Urinary bladder (tissue), 4 donors: ENCODE measurements around the gene STK4. TPM values are rescaled to one million over a fixed set of nuclear protein-coding genes. Genes with fewer than 3 reads are reported as not detected.

ENCODE experiments used
- DNase-seq: peaks from one replicate; pipeline ENCODE4 v3.0.0-alpha.2; 2015; ENCODE audit errors: extremely low spot score
- H3K27ac ChIP-seq: one replicate; pipeline ENCODE4 v1.5.1; 2013; ENCODE audit warnings: low read depth, mild to moderate bottlenecking, moderate library complexity
- H3K36me3 ChIP-seq: one replicate; pipeline ENCODE4 v1.6.1; 2013; ENCODE audit warnings: mild to moderate bottlenecking, moderate library complexity; ENCODE audit not compliant: insufficient read depth
- H3K4me1 ChIP-seq: one replicate; pipeline ENCODE4 v1.6.1; 2013; ENCODE audit warnings: mild to moderate bottlenecking, moderate library complexity; ENCODE audit not compliant: insufficient read depth
- H3K4me3 ChIP-seq: one replicate; pipeline ENCODE4 v1.5.1; 2013; ENCODE audit warnings: low read depth, low read length
- WGBS: extraction: QIAGEN DNeasy Blood & Tissue Kit; methylation state at CpG from one replicate; pipeline ENCODE4 v1.1.7; 2013; 5-methylcytosine and 5-hydroxymethylcytosine counted together
- polyA plus RNA-seq: library from polyadenylated mRNA; stranded (reverse); fragments of 200-250 nt; gene quantifications from one replicate; pipeline ENCODE4 v1.2.3, GENCODE V29; 2013
- total RNA-seq: library from RNA; depleted of rRNA; stranded (reverse); fragments of >200 nt; gene quantifications from one replicate; pipeline ENCODE4 v1.2.3, GENCODE V29; 2014
- donor health status: healthy with polysubstance abuse.
- donor health status: healthy.

Gene STK4
- total and polyA plus RNA-seq, 2 donors = 11.6 to 37.5 TPM

- under 1% methylated on average over 60 of the region's 60 CpGs for WGBS
- Histone ChIP-seq H3K36me3 (no peaks in the 10 kb centered on the region), H3K4me1 (no peaks in the 10 kb centered on the region), H3K4me3 (peak within 1 kb of the TSS; percentile 91), H3K27ac (peak within 1 kb of the TSS; percentile 52)
- peak; percentile 83 for DNase-seq
Measured at GRCh38 chr20:44960103-44960852, 6.0 kb upstream of the STK4 start, which contains the start of gene TOMM34. TSS of gene TOMM34 (minus strand) at chr20:44960397. CDS start at chr20:44960333, 64 bp downstream.

DNA sequence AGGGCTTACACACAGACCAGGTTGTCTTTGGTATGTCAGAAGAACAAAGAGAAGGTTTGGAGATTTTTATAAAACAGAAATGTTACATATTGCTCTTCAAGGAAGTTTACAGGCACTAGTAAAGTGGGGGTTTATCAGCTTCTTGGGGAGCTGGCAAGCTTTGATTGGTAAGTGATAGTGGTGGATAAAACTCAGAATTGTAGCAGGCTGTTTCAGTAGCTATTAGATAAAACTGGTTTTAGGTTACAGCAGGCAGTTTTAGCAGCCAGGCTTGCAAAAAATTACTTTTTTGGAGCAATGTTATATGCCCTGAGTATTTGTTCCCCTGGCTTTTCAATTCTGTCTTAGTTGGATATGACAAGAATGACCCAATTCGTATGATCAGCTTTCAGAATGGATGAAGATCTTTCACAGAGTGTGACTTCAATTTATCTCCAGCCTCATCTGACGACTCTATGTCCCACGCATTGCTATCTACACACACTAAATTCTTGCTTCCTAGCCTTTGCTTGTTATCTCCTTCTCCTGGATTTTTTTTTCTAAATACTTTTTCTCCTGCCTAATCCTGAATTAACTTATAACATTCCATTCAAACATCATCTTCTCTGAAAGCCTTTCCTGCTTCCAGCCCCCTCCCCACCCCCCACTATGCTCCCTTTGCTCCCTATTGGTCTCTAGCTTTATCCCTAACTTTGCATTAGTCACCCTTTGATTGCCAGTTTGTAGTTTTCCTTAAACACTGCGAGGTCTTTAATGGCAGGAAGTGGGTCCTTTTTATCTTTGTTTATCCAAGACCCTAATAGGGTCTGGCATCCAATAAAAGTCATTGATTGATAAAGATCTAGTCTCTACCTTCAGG is 5.1 kb upstream of the STK4 start:
- H3K27ac ChIP-seq = no peak overlapping the region
- no peaks in the 10 kb centered on the region for H3K36me3 ChIP-seq
- no peak for DNase-seq
- H3K4me3 ChIP-seq = no peak overlapping the region
- 35% methylated on average over 4 of the region's 4 CpGs for WGBS
- no peaks in the 10 kb centered on the region for H3K4me1 ChIP-seq

- Histone ChIP-seq H3K4me3 (no peak overlapping the region), H3K4me1 (no peaks in the 10 kb centered on the region), H3K36me3 (no peaks in the 10 kb centered on the region), H3K27ac (no peak overlapping the region)
- no peak for DNase-seq
- WGBS = 70% methylated on average over 3 of the region's 3 CpGs
Measured at GRCh38 chr20:44961870-44962267, 4.4 kb upstream of the STK4 start.

DNA sequence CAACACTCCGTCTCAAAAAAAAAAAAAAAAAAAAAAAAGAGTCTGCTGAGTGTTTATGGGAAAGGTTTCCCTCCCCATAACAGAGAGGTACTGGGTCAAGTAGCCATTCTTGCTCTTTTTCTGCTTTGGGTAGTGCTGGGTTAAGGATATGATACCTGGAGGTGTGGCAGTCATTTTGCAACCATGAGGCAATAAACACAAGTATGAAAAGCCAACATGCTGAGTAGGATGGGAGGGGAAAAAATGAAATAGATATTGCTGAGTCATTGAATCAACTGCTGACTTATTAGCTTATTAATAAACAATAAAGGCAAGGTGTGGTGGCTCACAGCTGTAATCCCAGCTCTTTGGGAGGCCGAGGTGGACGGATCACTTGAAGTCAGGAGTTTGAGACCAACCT is 3.8 kb upstream of the STK4 start:
- WGBS = 92% methylated on average over 3 of the region's 3 CpGs
- H3K36me3 ChIP-seq = no peaks in the 10 kb centered on the region
- H3K27ac ChIP-seq = no peak overlapping the region

DNA sequence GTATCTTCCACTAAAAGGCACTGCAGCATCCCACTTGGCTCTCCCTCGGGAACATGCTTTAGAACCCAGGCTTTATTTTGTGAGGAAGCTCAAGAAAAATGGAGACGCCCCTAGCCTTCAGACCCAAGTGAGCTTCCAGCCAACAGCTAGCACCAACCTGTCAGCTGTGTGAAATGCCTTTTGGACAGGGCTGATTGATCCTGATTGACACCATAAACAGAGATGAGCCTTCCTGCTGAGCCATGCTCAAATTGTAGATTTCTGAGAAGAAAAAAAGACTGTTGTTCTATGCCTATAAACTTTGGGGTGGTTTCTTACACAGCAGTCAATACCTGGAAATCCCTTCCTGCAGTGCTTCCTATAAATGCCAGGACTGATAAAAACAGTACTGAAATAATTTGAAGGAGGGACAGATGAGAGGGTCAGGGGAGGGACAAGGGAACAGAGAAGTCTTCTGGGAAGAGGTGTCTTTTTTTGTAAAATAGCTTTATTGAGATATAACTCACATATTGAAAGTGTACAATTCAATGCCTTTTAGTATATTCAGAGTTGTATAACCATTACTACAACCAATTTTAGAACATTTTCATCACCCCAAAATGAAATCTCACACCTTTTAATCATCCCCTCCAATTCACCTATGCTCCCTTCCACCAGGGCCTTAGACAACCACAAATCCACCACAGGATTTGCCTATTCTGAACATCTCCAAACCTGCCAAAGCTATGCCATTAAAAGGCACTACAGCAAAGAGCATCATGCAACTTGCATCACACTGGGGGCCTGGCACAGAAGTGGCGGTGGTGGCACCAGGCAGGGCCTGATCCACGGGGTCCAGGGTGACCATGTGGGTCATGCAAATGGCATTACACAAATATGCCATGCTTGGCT is 2.7 kb upstream of the STK4 start:
- H3K4me1 ChIP-seq = no peaks in the 10 kb centered on the region
- DNase-seq = no peak
- H3K36me3 ChIP-seq = no peaks in the 10 kb centered on the region
- no peak overlapping the region for H3K27ac ChIP-seq
- 65% methylated on average over 4 of the region's 4 CpGs for WGBS
- no peak overlapping the region for H3K4me3 ChIP-seq

More for the DNA sequence above, 3.8 kb upstream of the STK4 start:
- no peak for DNase-seq
- Histone ChIP-seq H3K4me3 (no peak overlapping the region), H3K4me1 (no peaks in the 10 kb centered on the region)

GRCh38 chr20:44965651-44966029 is 672 bp upstream of the STK4 start:
- H3K36me3 ChIP-seq = no peaks in the 10 kb centered on the region
- no peak for DNase-seq
- H3K4me3 ChIP-seq = peak overlapping the region; percentile 87
- no peaks in the 10 kb centered on the region for H3K4me1 ChIP-seq
- H3K27ac ChIP-seq = peak overlapping the region; percentile 72
- 41% methylated on average over 5 of the region's 5 CpGs for WGBS

- no peak overlapping the region for H3K27ac ChIP-seq
- no peaks in the 10 kb centered on the region for H3K4me1 ChIP-seq
- no peak for DNase-seq
- H3K4me3 ChIP-seq = peak overlapping the region; percentile 87
- no peaks in the 10 kb centered on the region for H3K36me3 ChIP-seq
- WGBS = 46% methylated on average over 5 of the region's 5 CpGs
Measured at GRCh38 chr20:44967207-44967807, 995 bp downstream of the STK4 start.

DNA sequence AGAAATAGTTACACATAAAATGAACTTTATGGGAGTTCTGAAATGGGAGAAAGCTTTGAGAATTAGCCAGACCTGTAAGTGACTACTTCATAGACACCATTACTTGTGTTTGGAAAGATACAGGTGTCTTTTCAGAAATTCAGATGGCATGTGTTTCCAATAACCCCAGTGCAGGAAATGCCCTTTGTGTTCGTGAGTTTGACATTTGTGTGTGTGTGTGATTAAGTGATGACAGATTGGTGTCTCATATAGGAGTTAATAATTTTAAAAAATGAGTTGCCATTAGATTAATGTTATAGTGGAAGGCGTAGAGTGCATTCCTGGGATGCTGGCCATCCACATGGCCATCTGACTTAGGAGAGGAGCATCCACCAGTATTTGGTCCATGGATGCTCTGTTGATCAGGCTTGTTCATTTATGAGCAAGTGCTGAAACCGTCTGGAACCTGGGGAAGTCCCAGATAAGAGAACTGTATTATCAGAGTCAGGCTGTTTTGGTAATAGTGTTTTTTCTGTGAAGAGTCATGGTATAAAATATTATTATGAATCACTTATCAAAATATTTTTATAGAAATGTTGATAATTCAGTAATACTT is 3.1 kb downstream of the STK4 start:
- no peaks in the 10 kb centered on the region for H3K4me1 ChIP-seq
- WGBS = 53% methylated on average over 3 of the region's 3 CpGs
- DNase-seq = no peak
- peak overlapping the region; percentile 7 for H3K4me3 ChIP-seq
- no peaks in the 10 kb centered on the region for H3K36me3 ChIP-seq
- no peak overlapping the region for H3K27ac ChIP-seq

- Histone ChIP-seq H3K4me3 (no peak overlapping the region), H3K36me3 (peaks cover 2% of the 10 kb centered on the region), H3K27ac (peak overlapping the region; percentile 19), H3K4me1 (no peaks in the 10 kb centered on the region)
- DNase-seq = no peak
- WGBS = 8% methylated on average over 1 of the region's 1 CpG
Measured at GRCh38 chr20:44970243-44970757, 4.0 kb downstream of the STK4 start.

- Histone ChIP-seq H3K4me3 (no peak overlapping the region), H3K36me3 (peaks cover 2% of the 10 kb centered on the region), H3K27ac (peak overlapping the region; percentile 67), H3K4me1 (no peaks in the 10 kb centered on the region)
- DNase-seq = no peak
- 32% methylated on average over 2 of the region's 2 CpGs for WGBS
Measured at GRCh38 chr20:44973053-44973452, 6.7 kb downstream of the STK4 start.

- no peak overlapping the region for H3K27ac ChIP-seq
- no peak overlapping the region for H3K4me3 ChIP-seq
- no peaks in the 10 kb centered on the region for H3K4me1 ChIP-seq
- WGBS = 96% methylated on average over 4 of the region's 4 CpGs
- H3K36me3 ChIP-seq = peaks cover 2% of the 10 kb centered on the region
- DNase-seq = no peak
Measured at GRCh38 chr20:44976698-44977097, 10.4 kb downstream of the STK4 start.

DNA sequence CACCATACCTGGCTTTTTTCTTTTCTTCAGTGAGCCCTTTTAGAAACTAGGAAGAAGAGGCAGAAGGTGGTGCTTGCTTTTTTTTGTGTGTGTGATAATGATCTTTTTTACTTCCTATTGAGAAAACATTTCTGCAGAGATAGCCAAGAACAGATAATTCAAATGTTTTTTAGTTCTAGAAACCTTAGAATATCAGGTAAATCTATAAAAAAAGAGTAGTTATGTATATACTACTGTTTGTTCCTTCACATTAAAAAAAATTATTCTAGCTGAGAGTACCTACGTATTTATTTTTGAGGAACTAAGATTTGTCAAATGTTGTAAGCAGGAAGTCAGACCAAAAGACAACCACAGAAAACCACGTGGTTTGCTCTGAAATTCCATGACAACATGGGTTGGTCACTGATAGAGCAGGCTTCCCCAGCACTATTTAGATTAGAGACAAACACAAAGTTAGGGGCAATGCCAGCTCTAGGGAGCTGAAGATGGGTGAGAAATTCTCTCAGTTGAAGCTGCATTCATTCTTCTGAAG is 12.8 kb downstream of the STK4 start:
- DNase-seq = no peak
- Histone ChIP-seq H3K4me1 (no peaks in the 10 kb centered on the region), H3K27ac (peak overlapping the region; percentile 79), H3K4me3 (no peak overlapping the region), H3K36me3 (peaks cover 4% of the 10 kb centered on the region)
- WGBS = 58% methylated on average over 2 of the region's 2 CpGs
